ACC112 (cell line): ENCODE results near the gene MT1B.

Experiments used
- H2AFZ ChIP-seq: fragments of 200-600 bp; sonication (generic); one replicate; pipeline ENCODE4 v1.6.0; 2017; ENCODE audit warnings: antibody characterized with exemption, low read length; ENCODE audit not compliant: unreplicated experiment
- H3K27ac ChIP-seq: fragments of 200-600 bp; sonication (generic); 2 replicates; pipeline ENCODE4 v1.5.1; 2014; ENCODE audit warnings: low read depth, mild to moderate bottlenecking, antibody characterized with exemption, low read length, moderate library complexity
- H3K27me3 ChIP-seq: fragments of 200-600 bp; sonication (generic); 2 replicates; pipeline ENCODE4 v1.6.1; 2014; ENCODE audit warnings: mild to moderate bottlenecking, antibody characterized with exemption, low read length, moderate library complexity, mixed read lengths; ENCODE audit not compliant: insufficient read depth
- H3K36me3 ChIP-seq: fragments of 200-600 bp; sonication (generic); 2 replicates; pipeline ENCODE4 v1.6.1; 2016; ENCODE audit warnings: mild to moderate bottlenecking, antibody characterized with exemption, low read length, moderate library complexity, mixed read lengths; ENCODE audit not compliant: insufficient read depth
- H3K4me1 ChIP-seq: fragments of 200-600 bp; sonication (generic); one replicate; pipeline ENCODE4 v1.6.1; 2016; ENCODE audit warnings: low read length, mixed read lengths; ENCODE audit not compliant: insufficient read depth, unreplicated experiment, control insufficient read depth
- H3K4me3 ChIP-seq: fragments of 200-600 bp; sonication (generic); 2 replicates; pipeline ENCODE4 v1.5.1; 2014; ENCODE audit warnings: mild to moderate bottlenecking, low read depth, low read length
- H3K79me2 ChIP-seq: fragments of 200-600 bp; sonication (generic); one replicate; pipeline ENCODE4 v1.6.0; 2016; ENCODE audit warnings: low read length; ENCODE audit not compliant: control insufficient read depth, unreplicated experiment, insufficient read depth

The MT1B gene

GRCh38 chr16:56651586-56651985, at the start of gene MT1B:
Gene MT1B, plus strand, starts transcription at chr16:56651886. Its CDS starts 68 bp downstream, at chr16:56651954.
- Histone ChIP-seq H2AFZ (no peak within 1 kb of the TSS), H3K27me3 (peaks cover 22% of the 10 kb centered on the region), H3K27ac (no peak within 1 kb of the TSS), H3K4me1 (no peaks in the 10 kb centered on the region), H3K79me2 (no peaks in the 10 kb centered on the region), H3K36me3 (no peaks in the 10 kb centered on the region), H3K4me3 (no peak within 1 kb of the TSS)

- H3K4me1 ChIP-seq, result peaks cover 24% of the 10 kb centered on the region
- peaks cover under 1% of the 10 kb centered on the region for H3K79me2 ChIP-seq
- 0 out of 2 replicates have a peak, but pooled peaks cover 1% of the 10 kb centered on the region for H3K36me3 ChIP-seq
- H3K4me3 ChIP-seq, result no peak overlapping the region
- no peak overlapping the region for H2AFZ ChIP-seq
- no peak overlapping the region for H3K27ac ChIP-seq
- H3K27me3 ChIP-seq, result no peaks in the 10 kb centered on the region
These were observed 48.1 kb upstream of the MT1B start for GRCh38 chr16:56603589-56603988.

GRCh38 chr16:56604966-56605365, 46.7 kb upstream of the MT1B start:
- Histone ChIP-seq H3K27me3 (no peaks in the 10 kb centered on the region), H3K79me2 (peaks cover 9% of the 10 kb centered on the region)

GRCh38 chr16:56605475-56605874, 46.2 kb upstream of the MT1B start:
- H3K36me3 ChIP-seq, result peaks cover 5% of the 10 kb centered on the region; the same call in 1 of the 2 replicates
- peak overlapping the region; percentile 99 for H3K27ac ChIP-seq
- H3K4me1 ChIP-seq, result peaks cover 29% of the 10 kb centered on the region
- no peak overlapping the region for H2AFZ ChIP-seq
- no peaks in the 10 kb centered on the region for H3K27me3 ChIP-seq
- peak overlapping the region; percentile 92; the same call in 1 of the 2 replicates for H3K4me3 ChIP-seq
- H3K79me2 ChIP-seq, result peaks cover 9% of the 10 kb centered on the region

More at GRCh38 chr16:56604966-56605365, 46.7 kb upstream of the MT1B start:
- Histone ChIP-seq H3K27ac (peak overlapping the region; percentile 99), H3K4me1 (peaks cover 24% of the 10 kb centered on the region), H3K4me3 (no peak overlapping the region), H3K36me3 (peaks cover 5% of the 10 kb centered on the region; the same call in 1 of the 2 replicates), H2AFZ (no peak overlapping the region)

- Histone ChIP-seq H3K27ac (peak overlapping the region; percentile 99), H3K27me3 (no peaks in the 10 kb centered on the region), H3K4me1 (peaks cover 35% of the 10 kb centered on the region), H3K36me3 (peaks cover 5% of the 10 kb centered on the region; the same call in 1 of the 2 replicates), H2AFZ (no peak overlapping the region), H3K4me3 (peak overlapping the region; percentile 92), H3K79me2 (peaks cover 9% of the 10 kb centered on the region)
These were observed 45.6 kb upstream of the MT1B start for GRCh38 chr16:56606071-56606475.

GRCh38 chr16:56606476-56607108, 45.1 kb upstream of the MT1B start:
- H3K27me3 ChIP-seq, result no peaks in the 10 kb centered on the region
- peak overlapping the region; percentile 99 for H3K27ac ChIP-seq
- H3K4me3 ChIP-seq, result peak overlapping the region; percentile 92
- peaks cover 9% of the 10 kb centered on the region for H3K79me2 ChIP-seq
- H3K36me3 ChIP-seq, result peaks cover 5% of the 10 kb centered on the region; the same call in 1 of the 2 replicates
- H3K4me1 ChIP-seq, result peaks cover 41% of the 10 kb centered on the region
- H2AFZ ChIP-seq, result no peak overlapping the region

GRCh38 chr16:56607109-56607618, 44.5 kb upstream of the MT1B start:
- no peaks in the 10 kb centered on the region for H3K27me3 ChIP-seq
- peaks cover 9% of the 10 kb centered on the region for H3K79me2 ChIP-seq
- H3K27ac ChIP-seq, result peak overlapping the region; percentile 99
- H2AFZ ChIP-seq, result no peak overlapping the region
- peak overlapping the region; percentile 92 for H3K4me3 ChIP-seq
- H3K4me1 ChIP-seq, result peaks cover 45% of the 10 kb centered on the region
- H3K36me3 ChIP-seq, result peaks cover 5% of the 10 kb centered on the region; the same call in 1 of the 2 replicates

GRCh38 chr16:56607675-56608042, 44.0 kb upstream of the MT1B start:
- Histone ChIP-seq H3K27me3 (no peaks in the 10 kb centered on the region), H3K27ac (peak overlapping the region; percentile 99), H3K79me2 (peaks cover 9% of the 10 kb centered on the region), H3K4me3 (peak overlapping the region; percentile 92), H3K36me3 (peaks cover 5% of the 10 kb centered on the region; the same call in 1 of the 2 replicates), H3K4me1 (peaks cover 49% of the 10 kb centered on the region), H2AFZ (no peak overlapping the region)

- Histone ChIP-seq H3K79me2 (peaks cover 10% of the 10 kb centered on the region), H3K27ac (peak within 1 kb of the TSS; percentile 99), H2AFZ (no peak within 1 kb of the TSS), H3K4me1 (peaks cover 55% of the 10 kb centered on the region), H3K27me3 (no peaks in the 10 kb centered on the region), H3K36me3 (peaks cover 5% of the 10 kb centered on the region; the same call in 1 of the 2 replicates), H3K4me3 (peak within 1 kb of the TSS; percentile 92)
These were observed 43.4 kb upstream of the MT1B start, which contains the start of gene MT2A for GRCh38 chr16:56608043-56608875. Gene MT2A, plus strand, starts transcription at chr16:56608584. Its CDS starts 72 bp downstream, at chr16:56608656.

GRCh38 chr16:56608876-56609462, 42.7 kb upstream of the MT1B start:
- H2AFZ ChIP-seq, result no peak overlapping the region
- H3K36me3 ChIP-seq, result peaks cover 5% of the 10 kb centered on the region; the same call in 1 of the 2 replicates
- H3K79me2 ChIP-seq, result peaks cover 16% of the 10 kb centered on the region
- H3K27ac ChIP-seq, result peak overlapping the region; percentile 99
- H3K4me1 ChIP-seq, result peaks cover 62% of the 10 kb centered on the region
- H3K27me3 ChIP-seq, result no peaks in the 10 kb centered on the region
- peak overlapping the region; percentile 92 for H3K4me3 ChIP-seq
